HG03439 (cell line): ENCODE results near the gene BRD9.
A peak's percentile ranks its signal among the peaks of the same experiment; 100 is the strongest.
"Not testable (repeated sequence)": the region's sequence is repeated elsewhere in the genome, so short reads cannot be mapped to it uniquely, and the experiment has no call there.

Experiments
- ATAC-seq: cut with Tn5 transposase; IDR thresholded peaks from one replicate; pipeline ENCODE4 v1.9.1; 2021; ENCODE audit warnings: mild to moderate bottlenecking, moderate library complexity; ENCODE audit not compliant: unreplicated experiment

BRD9 gene

GRCh38 chr5:923281-923873, 30.8 kb upstream of the BRD9 start:
- ATAC-seq, result peak; percentile 83

- no peak for ATAC-seq
These were observed 30.1 kb upstream of the BRD9 start for GRCh38 chr5:922436-923280.

GRCh38 chr5:921456-922435, 29.1 kb upstream of the BRD9 start:
- no peak for ATAC-seq

- ATAC-seq, result no peak
These were observed 27.7 kb upstream of the BRD9 start for GRCh38 chr5:920321-920720.

GRCh38 chr5:919356-920000, 26.9 kb upstream of the BRD9 start:
- no peak for ATAC-seq

- ATAC-seq, result not testable (repeated sequence)
These were observed 26.1 kb upstream of the BRD9 start for GRCh38 chr5:918717-919116.

- no peak for ATAC-seq
These were observed 24.1 kb upstream of the BRD9 start for GRCh38 chr5:916441-917293.

- ATAC-seq, result no peak
These were observed 23.3 kb upstream of the BRD9 start for GRCh38 chr5:915946-916345.

- not testable (repeated sequence) for ATAC-seq
These were observed 22.7 kb upstream of the BRD9 start for GRCh38 chr5:915346-915745.

GRCh38 chr5:914612-915011, 22.0 kb upstream of the BRD9 start:
- ATAC-seq, result no peak

- ATAC-seq, result no peak
These were observed 21.6 kb upstream of the BRD9 start for GRCh38 chr5:914174-914573.

GRCh38 chr5:912280-913091, 19.9 kb upstream of the BRD9 start:
- ATAC-seq, result no peak

GRCh38 chr5:911601-912000, 19.0 kb upstream of the BRD9 start:
- ATAC-seq, result no peak

GRCh38 chr5:910769-911160, 18.2 kb upstream of the BRD9 start:
- no peak for ATAC-seq

GRCh38 chr5:909994-910768, 17.6 kb upstream of the BRD9 start:
- no peak for ATAC-seq

- ATAC-seq, result no peak
These were observed 16.5 kb upstream of the BRD9 start for GRCh38 chr5:909086-909485.

- no peak for ATAC-seq
These were observed 15.6 kb upstream of the BRD9 start for GRCh38 chr5:908172-908571.

GRCh38 chr5:907366-907910, 14.8 kb upstream of the BRD9 start:
- no peak for ATAC-seq
